ENCODE data around the gene PDE7B.
"Not testable (repeated sequence)": the region's sequence is repeated elsewhere in the genome, so short reads cannot be mapped to it uniquely, and the experiment has no call there.

PDE7B gene

GRCh38 chr6:136079701-136080565 lies 228.4 kb downstream of the PDE7B start:
- DNase-seq = no peak

- no peak for DNase-seq
Observed at GRCh38 chr6:136083540-136083939, 232.0 kb downstream of the PDE7B start.

- no peak for DNase-seq
Observed at GRCh38 chr6:136084403-136084802, 232.9 kb downstream of the PDE7B start.

GRCh38 chr6:136085370-136086115 lies 234.0 kb downstream of the PDE7B start:
- DNase-seq = no peak

- no peak for DNase-seq
Observed at GRCh38 chr6:136086686-136087085, 235.2 kb downstream of the PDE7B start.

- DNase-seq = no peak
Observed at GRCh38 chr6:136087986-136088385, 236.5 kb downstream of the PDE7B start.

- no peak for DNase-seq
Observed at GRCh38 chr6:136088693-136089092, 237.2 kb downstream of the PDE7B start.

GRCh38 chr6:136089876-136090275 lies 238.4 kb downstream of the PDE7B start:
- peak in 1 of 5 experiments; percentile 38 for DNase-seq

GRCh38 chr6:136090929-136091328 lies 239.4 kb downstream of the PDE7B start:
- peak in 1 of 5 experiments; percentile 13 for DNase-seq

- no peak for DNase-seq
Observed at GRCh38 chr6:136092897-136093296, 241.4 kb downstream of the PDE7B start.

- no peak for DNase-seq
Observed at GRCh38 chr6:136093835-136094234, 242.3 kb downstream of the PDE7B start.

GRCh38 chr6:136094812-136095211 lies 243.3 kb downstream of the PDE7B start:
- DNase-seq = no peak

GRCh38 chr6:136095986-136096385 lies 244.5 kb downstream of the PDE7B start:
- DNase-seq = no peak

GRCh38 chr6:136102991-136103688 lies 251.6 kb downstream of the PDE7B start:
- DNase-seq = no peak

GRCh38 chr6:136103763-136104311 lies 252.3 kb downstream of the PDE7B start:
- DNase-seq = no peak

GRCh38 chr6:136104556-136104955 lies 253.1 kb downstream of the PDE7B start:
- DNase-seq = no peak

- DNase-seq = not testable (repeated sequence)
Observed at GRCh38 chr6:136105797-136106196, 254.3 kb downstream of the PDE7B start.

GRCh38 chr6:136108361-136108945 lies 257.0 kb downstream of the PDE7B start:
- DNase-seq = no peak

- no peak for DNase-seq
Observed at GRCh38 chr6:136111831-136112230, 260.3 kb downstream of the PDE7B start.

GRCh38 chr6:136112262-136112661 lies 260.8 kb downstream of the PDE7B start:
- no peak for DNase-seq

- peak in 1 of 5 experiments; percentile 44 for DNase-seq
Observed at GRCh38 chr6:136113736-136114173, 262.3 kb downstream of the PDE7B start.

- no peak for DNase-seq
Observed at GRCh38 chr6:136114661-136115060, 263.2 kb downstream of the PDE7B start.
